Activated naive CD8-positive, alpha-beta T cell treated with anti-CD3 and anti-CD28 coated beads for 36 hours (primary cell): ENCODE data around the gene UPK3A. TPM values are rescaled to one million over a fixed set of nuclear protein-coding genes. Genes with fewer than 3 reads are reported as not detected.
"Not testable (repeated sequence)": the region's sequence is repeated elsewhere in the genome, so short reads cannot be mapped to it uniquely, and the experiment has no call there.

Experiments
- DNase-seq: peaks from one replicate; pipeline ENCODE4 v3.0.0; 2021
- H3K27ac Mint-ChIP-seq: one replicate; pipeline ENCODE4 v1.8.0; 2022; ENCODE audit warnings: mild to moderate bottlenecking, moderate library complexity, mixed read lengths
- H3K27me3 Mint-ChIP-seq: one replicate; pipeline ENCODE4 v1.8.0; 2022; ENCODE audit warnings: mild to moderate bottlenecking, mixed read lengths
- H3K36me3 Mint-ChIP-seq: one replicate; pipeline ENCODE4 v1.8.0; 2021; ENCODE audit warnings: mild to moderate bottlenecking, mixed read lengths
- H3K4me1 Mint-ChIP-seq: one replicate; pipeline ENCODE4 v1.8.0; 2021; ENCODE audit warnings: mixed read lengths
- H3K4me3 Mint-ChIP-seq: one replicate; pipeline ENCODE4 v1.8.0; 2022; ENCODE audit warnings: mild to moderate bottlenecking, moderate library complexity, mixed read lengths
- H3K9me3 Mint-ChIP-seq: one replicate; pipeline ENCODE4 v1.8.0; 2022; ENCODE audit warnings: mixed read lengths
- total RNA-seq, 2 experiments: library from RNA; stranded (reverse); gene quantifications; one replicate each; pipeline ENCODE4 v1.2.3, GENCODE V29; 2021

UPK3A gene
- total RNA-seq, 2 experiments from 2014 or later = not detected

GRCh38 chr22:45290410-45290936 is 5.7 kb downstream of the UPK3A start:
- Mint-ChIP-seq H3K9me3 (no peaks in the 10 kb centered on the region), H3K27ac (no peak overlapping the region), H3K4me3 (no peak overlapping the region), H3K4me1 (no peaks in the 10 kb centered on the region), H3K27me3 (no peaks in the 10 kb centered on the region), H3K36me3 (no peaks in the 10 kb centered on the region)
- DNase-seq = no peak

DNA sequence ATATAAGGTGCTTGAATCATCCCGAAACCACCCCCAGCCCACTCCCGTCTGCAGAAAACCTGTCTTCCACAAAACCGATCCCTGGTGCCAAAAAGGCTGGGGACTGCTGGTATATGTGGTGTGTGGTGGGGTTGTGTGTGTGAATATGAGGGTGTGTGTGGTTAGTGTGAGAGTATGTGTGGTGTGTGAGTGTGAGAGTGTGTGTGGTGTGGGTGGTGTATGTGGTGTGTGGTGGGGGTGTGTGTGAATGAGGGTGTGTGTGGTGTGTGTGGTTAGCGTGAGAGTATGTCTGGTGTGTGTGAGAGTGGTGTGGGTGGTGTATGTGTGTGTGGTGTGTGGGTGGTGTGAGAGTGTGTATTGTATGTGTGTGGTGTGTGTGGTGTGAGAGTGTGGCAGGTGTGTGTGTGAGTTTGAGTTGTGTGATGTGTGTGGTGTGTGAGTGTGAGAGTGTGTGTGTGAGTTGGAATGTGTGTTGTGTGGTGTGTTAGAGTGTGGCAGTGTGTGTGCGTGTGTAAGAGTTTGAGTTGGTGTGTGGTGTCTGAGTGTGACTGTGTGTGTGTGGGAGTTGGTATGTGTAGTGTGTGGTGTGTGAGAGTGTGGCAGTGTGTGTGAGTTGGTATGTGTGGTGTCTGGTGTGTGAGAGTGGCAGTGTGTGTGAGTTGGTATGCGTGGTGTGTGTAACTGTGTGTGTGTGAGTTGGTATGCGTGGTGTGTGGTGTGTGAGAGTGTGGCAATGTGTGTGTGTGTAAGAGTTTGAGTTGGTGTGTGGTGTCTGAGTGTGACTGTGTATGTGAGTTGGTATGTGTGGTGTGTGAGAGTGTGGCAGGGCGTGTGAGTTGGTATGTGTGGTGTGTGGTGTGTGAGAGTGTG is 6.5 kb downstream of the UPK3A start:
- Mint-ChIP-seq H3K4me3 (no peak overlapping the region), H3K27me3 (no peaks in the 10 kb centered on the region), H3K4me1 (peaks cover 3% of the 10 kb centered on the region), H3K9me3 (no peaks in the 10 kb centered on the region), H3K36me3 (no peaks in the 10 kb centered on the region), H3K27ac (no peak overlapping the region)
- DNase-seq = no peak

- no peak for DNase-seq
- Mint-ChIP-seq H3K36me3 (no peaks in the 10 kb centered on the region), H3K4me3 (no peak overlapping the region), H3K27me3 (no peaks in the 10 kb centered on the region), H3K27ac (no peak overlapping the region), H3K9me3 (no peaks in the 10 kb centered on the region), H3K4me1 (peaks cover 9% of the 10 kb centered on the region)
Measured at GRCh38 chr22:45291931-45292290, 7.2 kb downstream of the UPK3A start.

DNA sequence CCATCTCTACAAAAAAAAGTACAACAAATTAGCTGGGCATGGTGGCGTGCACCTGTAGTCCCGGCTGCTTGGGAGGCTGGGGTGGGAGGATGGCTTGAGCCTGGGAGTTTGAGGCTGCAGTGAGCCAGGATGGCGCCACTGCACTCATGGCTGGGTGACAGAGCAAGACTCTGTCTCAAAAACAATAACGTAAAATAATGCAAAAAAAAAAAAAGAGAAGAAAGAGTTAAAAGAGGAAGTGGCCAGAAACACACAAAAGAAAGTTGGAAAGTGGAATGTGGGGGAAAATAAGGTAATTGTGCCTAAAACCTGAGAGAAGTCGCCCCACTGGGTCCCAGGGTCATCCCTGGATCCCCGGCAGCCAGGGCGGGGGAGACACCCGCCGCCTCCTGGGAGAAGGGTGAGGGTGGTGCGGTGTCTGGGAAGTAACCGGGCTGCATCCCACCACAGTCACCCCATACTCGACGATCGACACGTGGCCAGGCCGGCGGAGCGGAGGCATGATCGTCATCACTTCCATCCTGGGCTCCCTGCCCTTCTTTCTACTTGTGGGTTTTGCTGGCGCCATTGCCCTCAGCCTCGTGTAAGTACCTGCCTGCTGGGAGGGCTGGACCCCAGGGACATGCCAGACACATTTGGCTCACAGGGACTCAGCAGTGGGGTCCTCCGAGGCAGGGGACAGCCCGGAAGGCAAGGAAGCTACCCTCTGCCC is 8.1 kb downstream of the UPK3A start:
- no peak for DNase-seq
- H3K27ac Mint-ChIP-seq = no peak overlapping the region
- peaks cover 10% of the 10 kb centered on the region for H3K4me1 Mint-ChIP-seq
- H3K9me3 Mint-ChIP-seq = no peaks in the 10 kb centered on the region
- no peaks in the 10 kb centered on the region for H3K36me3 Mint-ChIP-seq
- H3K4me3 Mint-ChIP-seq = no peak overlapping the region
- no peaks in the 10 kb centered on the region for H3K27me3 Mint-ChIP-seq

DNA sequence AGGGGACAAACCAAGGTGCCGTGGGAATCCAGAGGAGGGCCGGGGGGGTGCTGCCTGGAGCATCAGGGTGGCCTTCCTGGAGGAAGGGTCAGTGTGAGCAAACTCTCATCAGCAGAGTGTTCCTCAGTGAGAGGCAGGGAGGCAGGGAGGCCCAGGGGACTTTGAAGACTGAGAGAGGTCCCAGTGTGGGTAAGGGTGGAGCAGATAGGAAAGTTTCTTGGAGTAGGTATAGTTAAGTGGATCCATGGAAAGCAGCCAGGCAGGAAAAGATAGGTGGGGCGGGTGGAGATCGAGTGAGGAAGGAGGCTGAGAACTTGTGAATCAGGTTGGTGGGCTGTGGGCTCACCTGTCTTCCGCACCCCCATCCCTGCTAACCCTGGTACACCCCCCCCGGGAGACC is 9.3 kb downstream of the UPK3A start:
- H3K27ac Mint-ChIP-seq = peak overlapping the region; percentile 5
- H3K9me3 Mint-ChIP-seq = no peaks in the 10 kb centered on the region
- H3K4me3 Mint-ChIP-seq = no peak overlapping the region
- DNase-seq = no peak
- no peaks in the 10 kb centered on the region for H3K36me3 Mint-ChIP-seq
- H3K4me1 Mint-ChIP-seq = peaks cover 10% of the 10 kb centered on the region
- no peaks in the 10 kb centered on the region for H3K27me3 Mint-ChIP-seq

DNA sequence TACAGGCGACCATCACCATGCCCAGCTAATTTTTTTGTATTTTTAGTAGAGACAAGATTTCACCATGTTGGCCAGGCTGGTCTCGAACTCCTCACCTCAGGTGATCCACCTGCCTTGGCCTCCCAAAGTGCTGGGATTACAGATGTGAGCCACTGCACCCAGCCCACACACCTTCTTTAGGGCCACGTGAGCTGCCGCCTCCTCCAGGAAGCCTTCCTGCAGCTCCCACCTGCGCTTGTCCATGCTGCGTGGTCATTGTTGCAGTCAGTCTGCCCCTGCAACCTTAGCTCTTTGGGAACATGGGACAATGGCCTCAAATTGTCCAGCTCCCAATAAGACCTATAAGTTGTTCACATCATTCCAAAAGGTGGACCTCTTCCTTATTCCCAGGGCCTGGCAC is 10.3 kb downstream of the UPK3A start:
- H3K27ac Mint-ChIP-seq, H3K9me3 Mint-ChIP-seq, DNase-seq, H3K36me3 Mint-ChIP-seq, H3K27me3 Mint-ChIP-seq, H3K4me3 Mint-ChIP-seq: not testable (repeated sequence)
- H3K4me1 Mint-ChIP-seq = peaks cover 10% of the 10 kb centered on the region

- no peak overlapping the region for H3K4me3 Mint-ChIP-seq
- peaks cover 10% of the 10 kb centered on the region for H3K4me1 Mint-ChIP-seq
- H3K27me3 Mint-ChIP-seq = no peaks in the 10 kb centered on the region
- H3K9me3 Mint-ChIP-seq = no peaks in the 10 kb centered on the region
- DNase-seq = no peak
- no peaks in the 10 kb centered on the region for H3K36me3 Mint-ChIP-seq
- H3K27ac Mint-ChIP-seq = no peak overlapping the region
Measured at GRCh38 chr22:45295492-45295891, 10.7 kb downstream of the UPK3A start.

GRCh38 chr22:45296628-45297297 is 12.0 kb downstream of the UPK3A start:
- Mint-ChIP-seq H3K36me3 (no peaks in the 10 kb centered on the region), H3K4me1 (peaks cover 10% of the 10 kb centered on the region), H3K27ac (peak overlapping the region; percentile 77), H3K4me3 (peak overlapping the region; percentile 29), H3K27me3 (no peaks in the 10 kb centered on the region), H3K9me3 (no peaks in the 10 kb centered on the region)
- DNase-seq = peak; percentile 15

DNA sequence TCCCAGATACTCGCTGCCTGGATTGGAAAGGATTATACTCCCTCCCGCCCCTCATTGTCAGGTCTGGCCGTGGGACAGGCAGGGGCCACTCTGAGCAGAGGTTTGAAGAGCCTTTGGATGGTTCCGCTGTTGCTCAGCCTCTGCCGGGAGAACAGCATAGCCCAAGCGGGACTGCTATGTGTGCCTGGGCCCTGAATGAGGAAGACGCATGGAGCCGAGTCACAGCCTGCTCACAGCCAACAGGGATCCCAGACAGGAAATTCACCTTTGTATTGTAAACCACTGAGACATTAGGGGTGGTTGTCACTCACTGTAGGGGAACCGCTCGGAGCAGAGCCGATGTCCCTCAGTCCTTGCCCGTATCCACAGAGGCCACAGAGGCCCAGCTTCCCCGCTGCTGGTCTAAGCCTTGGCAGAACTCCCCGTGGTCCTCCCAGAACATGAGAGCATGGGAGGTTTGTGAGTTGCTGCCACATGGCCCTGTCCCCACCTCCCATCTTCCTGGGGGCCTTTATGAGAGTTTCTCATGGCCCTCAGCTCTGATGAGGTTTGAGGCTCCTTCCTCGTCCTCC is 14.3 kb downstream of the UPK3A start:
- no peak for DNase-seq
- no peaks in the 10 kb centered on the region for H3K27me3 Mint-ChIP-seq
- no peak overlapping the region for H3K4me3 Mint-ChIP-seq
- peaks cover 17% of the 10 kb centered on the region for H3K4me1 Mint-ChIP-seq
- no peaks in the 10 kb centered on the region for H3K9me3 Mint-ChIP-seq
- H3K36me3 Mint-ChIP-seq = no peaks in the 10 kb centered on the region
- no peak overlapping the region for H3K27ac Mint-ChIP-seq

DNA sequence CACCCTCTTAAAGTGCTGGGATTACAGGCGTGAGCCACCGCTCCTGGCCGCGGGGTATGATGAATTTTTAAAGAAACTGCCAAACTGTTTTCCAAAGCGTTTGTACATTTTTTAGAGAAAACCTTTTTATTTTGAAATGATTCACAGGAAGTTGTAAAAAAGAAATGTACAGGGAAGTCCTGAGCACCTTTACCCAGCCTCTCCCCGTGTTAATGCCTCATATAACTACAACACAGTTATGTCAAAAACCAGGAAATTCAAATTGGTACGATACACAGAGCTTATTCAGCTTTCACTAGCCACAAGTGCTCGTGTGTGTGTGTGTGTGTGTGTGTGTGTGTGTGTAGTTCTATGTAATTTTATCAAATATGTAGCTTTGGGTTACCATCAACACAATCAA is 18.0 kb downstream of the UPK3A start:
- no peaks in the 10 kb centered on the region for H3K9me3 Mint-ChIP-seq

DNA sequence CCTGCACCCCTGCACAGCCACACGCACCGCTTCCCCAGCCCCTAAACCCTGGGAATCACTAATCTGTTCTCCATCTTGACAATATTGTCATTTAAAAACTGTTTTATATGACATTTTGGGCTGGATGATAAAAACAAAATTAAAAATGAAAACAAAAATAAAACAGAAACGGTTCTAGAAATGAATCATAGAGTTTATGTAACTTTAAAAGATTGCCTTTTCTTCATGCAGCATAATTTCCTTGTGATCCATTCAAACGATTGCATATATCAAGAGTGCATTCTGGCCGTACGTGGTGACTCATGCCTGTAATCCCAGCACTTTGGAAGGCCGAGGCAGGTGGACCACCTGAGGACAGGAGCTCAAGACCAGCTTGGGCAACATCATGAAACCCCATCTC is 18.4 kb downstream of the UPK3A start:
- Mint-ChIP-seq H3K4me1 (peaks cover 6% of the 10 kb centered on the region), H3K36me3 (no peaks in the 10 kb centered on the region), H3K9me3 (no peaks in the 10 kb centered on the region), H3K27ac (no peak overlapping the region), H3K27me3 (no peaks in the 10 kb centered on the region), H3K4me3 (no peak overlapping the region)
- no peak for DNase-seq

More for the DNA sequence above, 18.0 kb downstream of the UPK3A start:
- H3K27ac Mint-ChIP-seq = no peak overlapping the region
- no peaks in the 10 kb centered on the region for H3K36me3 Mint-ChIP-seq
- H3K4me1 Mint-ChIP-seq = peaks cover 6% of the 10 kb centered on the region
- H3K27me3 Mint-ChIP-seq = no peaks in the 10 kb centered on the region
- no peak overlapping the region for H3K4me3 Mint-ChIP-seq
- no peak for DNase-seq

DNA sequence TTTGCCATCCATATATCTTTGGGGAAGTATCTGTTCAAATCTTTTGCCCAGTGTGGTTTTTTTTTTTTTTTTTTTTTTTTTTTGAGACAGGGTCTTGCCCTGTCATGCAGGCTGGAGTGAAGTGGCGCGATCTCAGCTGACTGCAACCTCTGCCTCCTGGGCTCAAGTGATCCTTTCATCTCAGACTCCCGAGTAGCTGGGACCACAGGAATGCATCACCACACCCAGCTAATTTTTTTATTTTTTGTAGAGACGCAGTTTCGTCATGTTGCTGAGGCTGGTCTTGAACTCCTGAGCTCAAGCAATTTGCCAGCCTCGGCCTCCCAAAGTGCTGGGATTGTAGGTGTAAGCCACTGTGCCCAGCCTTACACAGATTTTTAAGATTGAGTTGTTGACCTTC is 20.2 kb downstream of the UPK3A start:
- Mint-ChIP-seq H3K4me1 (peaks cover 18% of the 10 kb centered on the region), H3K4me3 (no peak overlapping the region), H3K9me3 (no peaks in the 10 kb centered on the region), H3K36me3 (no peaks in the 10 kb centered on the region), H3K27ac (no peak overlapping the region), H3K27me3 (no peaks in the 10 kb centered on the region)
- DNase-seq = no peak

DNA sequence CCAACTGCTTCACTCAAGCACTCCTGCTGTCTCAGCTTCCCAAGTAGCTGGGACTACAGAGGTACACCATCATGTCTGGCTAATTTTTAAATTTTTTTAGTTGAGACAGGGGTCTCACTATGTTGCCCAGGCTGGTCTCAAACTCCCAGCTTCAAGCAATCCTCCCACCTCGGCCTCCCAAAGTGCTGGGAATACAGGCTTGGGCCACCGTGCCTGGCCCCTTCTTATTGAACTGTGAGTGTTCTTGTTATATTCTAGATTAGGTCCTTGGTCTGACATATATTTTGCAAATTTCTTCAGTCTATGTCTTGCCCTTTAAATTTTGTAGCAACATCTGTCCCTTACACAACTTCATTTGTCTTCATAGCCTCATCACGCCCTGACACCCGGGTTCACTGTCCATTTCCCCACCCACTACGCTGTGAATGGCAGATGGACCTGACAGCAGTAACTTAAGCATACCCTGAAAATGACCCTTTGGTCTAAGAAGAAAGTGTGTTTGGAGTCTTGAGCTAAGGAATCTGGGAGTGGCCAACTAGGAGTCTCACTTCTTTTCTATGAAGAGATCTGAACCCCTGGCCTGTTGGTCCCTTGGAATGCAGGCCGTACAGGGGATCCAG is 20.8 kb downstream of the UPK3A start:
- Mint-ChIP-seq H3K27ac (no peak overlapping the region), H3K36me3 (peaks cover 1% of the 10 kb centered on the region), H3K4me3 (no peak overlapping the region), H3K27me3 (no peaks in the 10 kb centered on the region), H3K9me3 (no peaks in the 10 kb centered on the region), H3K4me1 (peaks cover 18% of the 10 kb centered on the region)
- no peak for DNase-seq

DNA sequence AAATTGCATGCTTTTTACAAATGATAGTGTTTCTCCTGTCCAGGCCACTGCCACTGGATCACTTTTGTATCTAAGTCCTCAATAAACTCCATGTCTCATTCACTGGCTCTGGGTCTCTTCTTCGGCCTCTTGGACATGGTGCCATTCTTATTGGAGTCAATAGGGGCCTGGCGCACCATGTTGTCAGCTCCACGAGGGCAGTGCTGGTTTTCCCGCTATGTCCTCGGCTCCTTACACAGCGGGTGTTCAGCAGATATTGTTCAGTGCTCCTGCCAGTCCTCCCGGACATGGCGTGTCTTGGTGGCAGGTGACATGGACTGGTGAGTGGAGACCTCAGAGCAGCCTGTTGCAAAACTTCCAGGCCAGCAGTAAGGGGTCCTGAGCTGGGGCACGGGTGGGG is 21.4 kb downstream of the UPK3A start:
- no peak for DNase-seq
- Mint-ChIP-seq H3K27me3 (no peaks in the 10 kb centered on the region), H3K36me3 (peaks cover 6% of the 10 kb centered on the region), H3K4me3 (no peak overlapping the region), H3K27ac (no peak overlapping the region), H3K9me3 (no peaks in the 10 kb centered on the region), H3K4me1 (peaks cover 24% of the 10 kb centered on the region)
